AG04450 (cell line): ENCODE results near the gene SERINC5. TPM values are rescaled to one million over a fixed set of nuclear protein-coding genes. Genes with fewer than 3 reads are reported as not detected.

Source experiments
- CTCF ChIA-PET: fragments of 300-600, 350-600 bp; formaldehyde crosslinking; extraction: SDS; loops from one replicate; lab custom pipeline; 2022; ENCODE audit warnings: antibody characterized with exemption, inconsistent platforms; lab: Charles Lee
- POLR2A ChIA-PET: fragments of 350-600 bp; formaldehyde crosslinking; extraction: SDS; loops from one replicate; lab custom pipeline; 2021; ENCODE audit warnings: antibody characterized with exemption, inconsistent platforms; lab: Yijun Ruan, JAX
- DNase-seq: peaks from one replicate; pipeline ENCODE4 v3.0.0-alpha.2; 2011; ENCODE audit warnings: low read depth, low spot score
- H3K27ac ChIP-seq: one replicate; pipeline ENCODE4 v1.5.1; 2012; ENCODE audit warnings: low read depth, low read length, control low read depth
- H3K27me3 ChIP-seq: one replicate; pipeline ENCODE4 v1.6.0; 2012; ENCODE audit warnings: low read length; ENCODE audit not compliant: control insufficient read depth, insufficient read depth
- H3K4me3 ChIP-seq: 2 replicates; pipeline ENCODE4 v1.5.1; 2011; ENCODE audit warnings: mild to moderate bottlenecking, low read depth, low read length, control low read depth
- H3K9me3 ChIP-seq: 2 replicates; pipeline ENCODE4 v1.5.1; 2012; ENCODE audit warnings: low read length; ENCODE audit not compliant: control insufficient read depth, insufficient read depth
- polyA plus RNA-seq: library from polyadenylated mRNA; depleted of rRNA; stranded (reverse); fragments of >200 nt; gene quantifications from 2 replicates; pipeline ENCODE4 v1.2.3, GENCODE V29; 2011
- TF ChIP-seq, protein P1 (sequence below): IDR thresholded peaks from 2 replicates; pipeline ENCODE4 v1.5.1; 2011; ENCODE audit warnings: low read depth, low read length, control low read depth, inconsistent platforms

The SERINC5 gene
- polyA plus RNA-seq, 1 experiment: 8.5 TPM

- TF ChIP-seq, protein P1, sequence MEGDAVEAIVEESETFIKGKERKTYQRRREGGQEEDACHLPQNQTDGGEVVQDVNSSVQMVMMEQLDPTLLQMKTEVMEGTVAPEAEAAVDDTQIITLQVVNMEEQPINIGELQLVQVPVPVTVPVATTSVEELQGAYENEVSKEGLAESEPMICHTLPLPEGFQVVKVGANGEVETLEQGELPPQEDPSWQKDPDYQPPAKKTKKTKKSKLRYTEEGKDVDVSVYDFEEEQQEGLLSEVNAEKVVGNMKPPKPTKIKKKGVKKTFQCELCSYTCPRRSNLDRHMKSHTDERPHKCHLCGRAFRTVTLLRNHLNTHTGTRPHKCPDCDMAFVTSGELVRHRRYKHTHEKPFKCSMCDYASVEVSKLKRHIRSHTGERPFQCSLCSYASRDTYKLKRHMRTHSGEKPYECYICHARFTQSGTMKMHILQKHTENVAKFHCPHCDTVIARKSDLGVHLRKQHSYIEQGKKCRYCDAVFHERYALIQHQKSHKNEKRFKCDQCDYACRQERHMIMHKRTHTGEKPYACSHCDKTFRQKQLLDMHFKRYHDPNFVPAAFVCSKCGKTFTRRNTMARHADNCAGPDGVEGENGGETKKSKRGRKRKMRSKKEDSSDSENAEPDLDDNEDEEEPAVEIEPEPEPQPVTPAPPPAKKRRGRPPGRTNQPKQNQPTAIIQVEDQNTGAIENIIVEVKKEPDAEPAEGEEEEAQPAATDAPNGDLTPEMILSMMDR: no peak
- CTCF ChIA-PET: no interaction called here
Observed at GRCh38 chr5:80177236-80177635, 78.6 kb downstream of the SERINC5 start.

DNA sequence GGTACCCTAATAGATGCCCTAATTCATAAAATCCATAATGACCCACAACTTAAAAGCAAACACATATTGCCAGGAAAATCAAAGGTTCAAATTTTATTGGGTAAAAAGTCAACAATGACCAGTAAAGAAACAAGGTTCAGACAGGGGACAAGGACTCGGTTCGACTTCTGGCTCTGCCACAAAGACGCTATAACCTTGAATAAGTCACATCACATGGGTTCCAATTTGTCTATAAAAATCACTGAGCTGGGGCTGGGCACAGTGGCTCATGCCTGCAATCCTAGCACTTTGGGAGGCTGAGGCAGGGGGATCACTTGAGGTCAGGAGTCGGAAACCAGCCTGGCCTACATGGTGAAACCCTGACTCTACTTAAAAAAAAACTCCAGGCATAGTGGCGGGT, 80.5 kb downstream of the SERINC5 start:
- H3K9me3 ChIP-seq: no peaks in the 10 kb centered on the region
- DNase-seq: no peak
- TF ChIP-seq, protein P1: no peak
- H3K4me3 ChIP-seq: no peak overlapping the region
- H3K27me3 ChIP-seq: no peaks in the 10 kb centered on the region
- H3K27ac ChIP-seq: no peak overlapping the region
- POLR2A ChIA-PET: no interaction called here
- CTCF ChIA-PET: no interaction called here

More at GRCh38 chr5:80177236-80177635, 78.6 kb downstream of the SERINC5 start:
- no peaks in the 10 kb centered on the region for H3K9me3 ChIP-seq
- H3K27me3 ChIP-seq: no peaks in the 10 kb centered on the region
- no peak for DNase-seq
- POLR2A ChIA-PET: no interaction called here
- no peak overlapping the region for H3K27ac ChIP-seq
- no peak overlapping the region for H3K4me3 ChIP-seq

DNA sequence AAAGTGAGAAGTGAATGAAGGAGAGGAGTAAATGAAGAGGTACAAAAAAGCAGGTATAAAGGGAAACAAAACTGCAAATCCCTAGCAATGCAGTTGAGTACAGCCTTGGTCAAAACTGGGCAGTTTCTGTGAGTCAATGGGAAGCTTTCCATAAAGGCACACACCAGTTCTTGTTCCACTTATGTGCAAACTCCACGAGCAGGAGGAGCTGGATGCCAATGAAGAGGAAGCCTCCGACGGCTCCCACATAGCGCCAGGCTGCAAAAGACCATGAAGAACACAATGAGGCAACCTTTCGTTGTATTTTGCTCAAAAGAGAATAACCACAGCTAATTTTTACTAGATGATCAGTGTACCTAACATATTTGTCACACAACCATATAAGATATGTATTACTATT, 81.1 kb downstream of the SERINC5 start:
- no peaks in the 10 kb centered on the region for H3K27me3 ChIP-seq
- no peak overlapping the region for H3K27ac ChIP-seq
- no peak overlapping the region for H3K4me3 ChIP-seq
- ChIA-PET POLR2A (no interaction called here), CTCF (no interaction called here)
- no peak for DNase-seq
- H3K9me3 ChIP-seq: no peaks in the 10 kb centered on the region
- TF ChIP-seq, protein P1: no peak

GRCh38 chr5:80172067-80172695, 83.7 kb downstream of the SERINC5 start:
- no peaks in the 10 kb centered on the region for H3K27me3 ChIP-seq
- H3K9me3 ChIP-seq: no peaks in the 10 kb centered on the region
- no peak for DNase-seq
- no peak overlapping the region for H3K27ac ChIP-seq
- ChIA-PET POLR2A (no interaction called here), CTCF (no interaction called here)
- no peak overlapping the region for H3K4me3 ChIP-seq
- TF ChIP-seq, protein P1: no peak

DNA sequence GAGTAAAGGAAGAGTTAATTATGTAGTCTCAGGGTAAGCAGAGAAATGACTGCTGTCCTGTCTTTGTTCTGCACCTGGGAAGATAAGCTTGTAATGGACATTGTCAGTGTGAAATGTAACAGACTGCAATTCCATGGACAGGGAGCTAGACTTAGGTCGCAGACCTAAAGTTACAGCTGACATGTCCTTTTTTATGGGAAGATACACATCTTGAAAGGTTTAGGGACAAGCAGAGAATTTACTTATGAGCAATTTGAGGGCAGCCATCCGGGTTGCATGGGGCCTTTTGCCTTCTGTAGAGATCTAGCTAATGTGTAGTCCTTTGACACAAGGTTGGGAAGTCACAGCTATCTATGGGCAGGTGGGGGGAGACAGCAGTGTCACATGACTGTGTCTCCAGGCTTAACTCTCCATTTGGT, 85.7 kb downstream of the SERINC5 start:
- TF ChIP-seq, protein P1: no peak
- no peaks in the 10 kb centered on the region for H3K27me3 ChIP-seq
- no peaks in the 10 kb centered on the region for H3K9me3 ChIP-seq
- no peak for DNase-seq
- H3K4me3 ChIP-seq: no peak overlapping the region
- ChIA-PET POLR2A (no interaction called here), CTCF (no interaction called here)
- H3K27ac ChIP-seq: no peak overlapping the region
